Effector memory CD8-positive, alpha-beta T cell (primary cell): Measurements from ENCODE around the gene WDFY3.
"Not testable (repeated sequence)": the region's sequence is repeated elsewhere in the genome, so short reads cannot be mapped to it uniquely, and the experiment has no call there.

Experiments used
- ATAC-seq: fragments of 150-1000 bp; cut with Tn5 transposase; replicated peaks from 2 replicates; pipeline ENCODE4 v1.10.0; 2021; ENCODE audit warnings: mild to moderate bottlenecking, moderate library complexity
- DNase-seq, 3 experiments: peaks; one replicate each; pipeline ENCODE4 v3.0.0; 2021
- H3K27ac Mint-ChIP-seq, 2 donors: one replicate each; pipeline ENCODE4 v1.8.0; 2022; ENCODE audit warnings: mild to moderate bottlenecking in 2 of 2, mixed read lengths in 2 of 2, moderate library complexity in 2 of 2
- H3K27me3 Mint-ChIP-seq, 2 donors: one replicate each; pipeline ENCODE4 v1.8.0; 2022; ENCODE audit warnings: mixed read lengths in 2 of 2
- H3K36me3 Mint-ChIP-seq: one replicate; pipeline ENCODE4 v1.8.0; 2022; ENCODE audit warnings: mild to moderate bottlenecking, moderate library complexity, mixed read lengths; ENCODE audit not compliant: insufficient read depth
- H3K4me1 Mint-ChIP-seq, 2 donors: one replicate each; pipeline ENCODE4 v1.8.0; 2022; ENCODE audit warnings: low read depth in 2 of 2, mixed read lengths in 2 of 2
- H3K4me3 Mint-ChIP-seq, 2 donors: one replicate each; pipeline ENCODE4 v1.8.0; 2022; ENCODE audit warnings: mild to moderate bottlenecking in 2 of 2, mixed read lengths in 2 of 2, moderate library complexity in 2 of 2
- H3K9me3 Mint-ChIP-seq, 2 donors: one replicate each; pipeline ENCODE4 v1.8.0; 2022; ENCODE audit warnings: mixed read lengths in 2 of 2

The WDFY3 gene

GRCh38 chr4:84683064-84683850 is 283.2 kb downstream of the WDFY3 start:
- DNase-seq (no peak), ATAC-seq (no peak)
- H3K27me3 Mint-ChIP-seq: no peaks in the 10 kb centered on the region
- no peaks in the 10 kb centered on the region for H3K4me1 Mint-ChIP-seq
- no peaks in the 10 kb centered on the region for H3K36me3 Mint-ChIP-seq
- no peak overlapping the region for H3K4me3 Mint-ChIP-seq
- H3K9me3 Mint-ChIP-seq: peaks cover 0 to 4% of the 10 kb centered on the region in 2 donors
- H3K27ac Mint-ChIP-seq: no peak overlapping the region

- H3K36me3 Mint-ChIP-seq, H3K4me1 Mint-ChIP-seq, H3K4me3 Mint-ChIP-seq, H3K27me3 Mint-ChIP-seq, DNase-seq, H3K27ac Mint-ChIP-seq, ATAC-seq, H3K9me3 Mint-ChIP-seq: not testable (repeated sequence)
These were observed 283.8 kb downstream of the WDFY3 start for GRCh38 chr4:84682661-84683060.

GRCh38 chr4:84681486-84682274 is 284.8 kb downstream of the WDFY3 start:
- Mint-ChIP-seq H3K4me1 (no peaks in the 10 kb centered on the region), H3K9me3 (peaks cover 0 to 4% of the 10 kb centered on the region in 2 donors), H3K27ac (no peak overlapping the region), H3K36me3 (peaks cover 6% of the 10 kb centered on the region), H3K4me3 (no peak overlapping the region), H3K27me3 (no peaks in the 10 kb centered on the region)
- no peak for DNase-seq
- ATAC-seq: no peak

- ATAC-seq (no peak), DNase-seq (no peak)
- H3K36me3 Mint-ChIP-seq: peaks cover 6% of the 10 kb centered on the region
- H3K9me3 Mint-ChIP-seq: peaks cover 0 to 4% of the 10 kb centered on the region in 2 donors
- H3K27ac Mint-ChIP-seq: no peak overlapping the region
- no peak overlapping the region for H3K4me3 Mint-ChIP-seq
- H3K4me1 Mint-ChIP-seq: no peaks in the 10 kb centered on the region
- H3K27me3 Mint-ChIP-seq: no peaks in the 10 kb centered on the region
These were observed 285.5 kb downstream of the WDFY3 start for GRCh38 chr4:84680956-84681355.

- Mint-ChIP-seq H3K36me3 (peaks cover 6% of the 10 kb centered on the region), H3K27ac (no peak overlapping the region), H3K9me3 (peaks cover 0 to 2% of the 10 kb centered on the region in 2 donors), H3K4me1 (no peaks in the 10 kb centered on the region), H3K27me3 (no peaks in the 10 kb centered on the region), H3K4me3 (no peak overlapping the region)
- DNase-seq: no peak
- ATAC-seq: no peak
These were observed 287.3 kb downstream of the WDFY3 start for GRCh38 chr4:84678976-84679744.

GRCh38 chr4:84677995-84678394 is 288.5 kb downstream of the WDFY3 start:
- no peaks in the 10 kb centered on the region for H3K4me1 Mint-ChIP-seq
- H3K27ac Mint-ChIP-seq: no peak overlapping the region
- no peak overlapping the region for H3K4me3 Mint-ChIP-seq
- ATAC-seq: no peak
- no peak for DNase-seq
- H3K9me3 Mint-ChIP-seq: peaks cover 0 to 2% of the 10 kb centered on the region in 2 donors
- peaks cover 6% of the 10 kb centered on the region for H3K36me3 Mint-ChIP-seq
- no peaks in the 10 kb centered on the region for H3K27me3 Mint-ChIP-seq

- Mint-ChIP-seq H3K4me1 (no peaks in the 10 kb centered on the region), H3K27ac (no peak overlapping the region), H3K36me3 (peaks cover 6% of the 10 kb centered on the region), H3K27me3 (no peaks in the 10 kb centered on the region), H3K9me3 (peaks cover 0 to 4% of the 10 kb centered on the region in 2 donors), H3K4me3 (no peak overlapping the region)
- ATAC-seq (no peak), DNase-seq (no peak)
These were observed 289.4 kb downstream of the WDFY3 start for GRCh38 chr4:84677093-84677492.

- Mint-ChIP-seq H3K27me3 (no peaks in the 10 kb centered on the region), H3K27ac (no peak overlapping the region), H3K36me3 (peaks cover 6% of the 10 kb centered on the region), H3K4me1 (no peaks in the 10 kb centered on the region), H3K4me3 (no peak overlapping the region), H3K9me3 (peaks cover 0 to 2% of the 10 kb centered on the region in 2 donors)
- ATAC-seq (no peak), DNase-seq (no peak)
These were observed 292.8 kb downstream of the WDFY3 start for GRCh38 chr4:84673475-84674240.

- no peak for ATAC-seq
- H3K27ac Mint-ChIP-seq: no peak overlapping the region
- H3K4me3 Mint-ChIP-seq: no peak overlapping the region
- H3K9me3 Mint-ChIP-seq: peaks cover 0 to 2% of the 10 kb centered on the region in 2 donors
- H3K4me1 Mint-ChIP-seq: no peaks in the 10 kb centered on the region
- DNase-seq: no peak
- H3K27me3 Mint-ChIP-seq: no peaks in the 10 kb centered on the region
- H3K36me3 Mint-ChIP-seq: no peaks in the 10 kb centered on the region
These were observed 294.3 kb downstream of the WDFY3 start for GRCh38 chr4:84672177-84672576.

- Mint-ChIP-seq H3K27me3 (no peaks in the 10 kb centered on the region), H3K4me1 (no peaks in the 10 kb centered on the region), H3K9me3 (peaks cover 0 to 4% of the 10 kb centered on the region in 2 donors), H3K4me3 (no peak overlapping the region), H3K27ac (no peak overlapping the region), H3K36me3 (no peaks in the 10 kb centered on the region)
- DNase-seq (no peak), ATAC-seq (no peak)
These were observed 297.3 kb downstream of the WDFY3 start for GRCh38 chr4:84669201-84669600.

GRCh38 chr4:84666439-84666838 is 300.1 kb downstream of the WDFY3 start:
- peaks cover 0 to 1% of the 10 kb centered on the region in 2 donors for H3K9me3 Mint-ChIP-seq
- H3K27ac Mint-ChIP-seq: no peak overlapping the region
- ATAC-seq (no peak), DNase-seq (no peak)
- no peaks in the 10 kb centered on the region for H3K4me1 Mint-ChIP-seq
- no peak overlapping the region for H3K4me3 Mint-ChIP-seq
- H3K36me3 Mint-ChIP-seq: no peaks in the 10 kb centered on the region
- no peaks in the 10 kb centered on the region for H3K27me3 Mint-ChIP-seq

- H3K9me3 Mint-ChIP-seq, H3K27me3 Mint-ChIP-seq, H3K36me3 Mint-ChIP-seq, H3K27ac Mint-ChIP-seq, H3K4me1 Mint-ChIP-seq, DNase-seq, H3K4me3 Mint-ChIP-seq, ATAC-seq: not testable (repeated sequence)
These were observed 301.7 kb downstream of the WDFY3 start for GRCh38 chr4:84664767-84665166.
